COR-L47 (cell line): Measurements from ENCODE around the gene AKAP6.
"Not testable (repeated sequence)": the region's sequence is repeated elsewhere in the genome, so short reads cannot be mapped to it uniquely, and the experiment has no call there.

ENCODE experiments used
- DNase-seq: peaks from one replicate; lab custom pipeline; 2025; lab: John Stamatoyannopoulos, UW

AKAP6 gene

DNA sequence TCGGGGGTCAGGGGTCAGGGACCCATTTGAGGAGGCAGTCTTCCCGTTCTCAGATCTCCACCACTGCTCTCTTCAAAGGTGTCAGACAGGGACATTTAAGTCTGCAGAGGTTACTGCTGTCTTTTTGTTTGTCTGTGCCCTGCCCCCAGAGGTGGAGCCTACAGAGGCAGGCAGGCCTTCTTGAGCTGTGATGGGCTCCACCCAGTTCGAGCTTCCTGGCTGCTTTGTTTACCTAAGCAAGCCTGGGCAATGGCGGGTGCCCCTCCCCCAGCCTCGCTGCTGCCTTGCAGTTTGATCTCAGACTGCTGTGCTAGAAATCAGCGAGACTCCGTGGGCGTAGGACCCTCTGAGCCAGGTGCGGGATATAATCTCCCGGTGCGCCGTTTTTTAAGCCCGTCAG lies 254.3 kb downstream of the AKAP6 start:
- not testable (repeated sequence) for DNase-seq

DNA sequence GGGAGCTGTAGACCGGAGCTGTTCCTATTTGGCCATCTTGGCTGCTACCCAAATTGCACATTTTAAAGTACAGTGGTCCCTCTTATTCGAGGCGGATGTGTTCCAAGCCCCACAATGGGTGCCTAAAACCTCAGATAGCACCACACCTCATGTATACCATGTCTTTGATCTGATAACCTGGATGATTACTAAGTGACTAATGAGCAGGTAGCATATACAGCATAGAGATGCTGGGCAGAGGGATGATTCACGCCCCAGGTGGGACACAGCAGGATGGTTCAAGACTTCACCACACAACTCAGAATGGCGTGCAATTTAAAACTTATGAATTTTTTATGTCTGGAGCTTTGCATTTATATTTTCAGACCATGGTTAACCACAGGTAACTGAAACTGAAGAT lies 255.0 kb downstream of the AKAP6 start:
- DNase-seq, result no peak

DNA sequence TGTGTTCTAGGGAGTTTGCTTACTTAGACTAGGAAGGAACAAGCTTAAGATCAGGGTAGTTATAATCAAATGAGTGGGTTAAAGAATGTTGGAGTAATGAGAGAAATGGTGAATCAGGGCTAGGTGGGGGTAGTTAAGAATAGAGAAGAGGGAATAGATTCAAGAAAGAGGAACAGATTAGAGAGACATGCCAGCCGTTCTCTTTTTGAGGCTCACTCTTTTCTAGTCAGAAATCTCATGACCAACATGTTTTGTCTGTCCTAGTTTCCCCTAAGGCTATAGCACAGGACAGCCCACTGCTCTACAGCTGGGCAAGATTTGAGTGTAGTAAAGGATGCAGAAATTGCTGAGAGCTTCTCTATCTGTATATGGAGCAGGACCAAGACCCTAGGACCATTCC lies 258.4 kb downstream of the AKAP6 start:
- no peak for DNase-seq

DNA sequence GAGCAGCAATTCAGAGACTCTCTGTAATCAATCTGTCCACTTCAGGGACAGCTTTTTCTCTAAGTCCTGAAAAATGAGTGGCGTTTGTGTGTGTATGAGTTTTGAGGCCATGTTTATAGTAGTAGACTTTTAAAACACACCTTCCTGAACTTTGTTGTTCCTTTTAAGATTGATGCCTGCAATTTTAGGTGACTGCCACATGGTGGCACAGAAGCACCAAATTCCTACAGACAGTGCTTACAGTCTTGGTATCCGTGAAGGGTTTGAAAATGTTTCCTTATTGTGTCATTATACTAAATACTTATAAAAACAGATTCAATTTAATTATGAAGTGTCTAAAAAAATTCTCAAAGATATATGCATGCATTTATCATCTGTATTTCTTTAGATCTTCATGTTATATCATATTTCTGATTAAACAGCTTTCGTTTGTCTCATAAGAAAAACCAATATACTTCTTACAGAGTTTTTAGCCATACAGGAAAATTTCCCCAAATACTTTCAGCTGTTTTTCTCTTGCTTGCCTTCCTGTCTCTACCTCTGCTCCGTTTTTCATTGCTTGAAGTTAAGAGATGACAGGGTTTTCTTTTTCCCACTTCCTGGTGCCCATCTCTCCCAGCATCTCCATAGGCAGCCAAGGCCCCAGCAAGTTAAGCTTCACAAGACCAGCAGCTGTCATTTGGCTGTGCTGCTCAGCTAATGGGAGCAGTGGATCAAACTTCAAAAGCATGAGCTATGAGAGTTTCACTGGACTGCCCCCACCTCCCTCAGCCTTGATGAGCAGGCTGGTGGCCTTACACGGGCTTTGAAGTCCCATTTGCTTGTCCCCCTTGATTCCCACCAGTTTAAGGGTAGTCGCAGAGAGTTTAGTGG lies 259.6 kb downstream of the AKAP6 start:
- DNase-seq, result no peak

DNA sequence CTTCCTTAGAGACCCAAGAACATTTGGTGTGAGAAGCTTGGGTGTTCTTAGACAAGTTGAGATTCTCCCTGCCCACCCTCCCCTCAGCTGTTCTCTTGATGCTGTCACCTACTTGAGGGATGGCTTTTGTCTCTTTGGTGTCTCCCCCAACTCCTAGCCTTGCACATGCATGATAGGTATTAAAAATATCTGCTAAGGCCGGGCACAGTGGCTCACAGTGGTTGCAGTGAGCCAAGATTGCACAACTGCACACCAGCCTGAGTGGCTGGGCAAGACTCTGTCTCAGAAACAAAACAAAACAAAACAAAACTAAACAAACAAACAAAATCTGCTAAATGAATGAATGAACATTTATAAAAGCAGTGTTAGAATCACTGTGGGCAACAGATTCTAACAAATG lies 261.1 kb downstream of the AKAP6 start:
- DNase-seq, result no peak

DNA sequence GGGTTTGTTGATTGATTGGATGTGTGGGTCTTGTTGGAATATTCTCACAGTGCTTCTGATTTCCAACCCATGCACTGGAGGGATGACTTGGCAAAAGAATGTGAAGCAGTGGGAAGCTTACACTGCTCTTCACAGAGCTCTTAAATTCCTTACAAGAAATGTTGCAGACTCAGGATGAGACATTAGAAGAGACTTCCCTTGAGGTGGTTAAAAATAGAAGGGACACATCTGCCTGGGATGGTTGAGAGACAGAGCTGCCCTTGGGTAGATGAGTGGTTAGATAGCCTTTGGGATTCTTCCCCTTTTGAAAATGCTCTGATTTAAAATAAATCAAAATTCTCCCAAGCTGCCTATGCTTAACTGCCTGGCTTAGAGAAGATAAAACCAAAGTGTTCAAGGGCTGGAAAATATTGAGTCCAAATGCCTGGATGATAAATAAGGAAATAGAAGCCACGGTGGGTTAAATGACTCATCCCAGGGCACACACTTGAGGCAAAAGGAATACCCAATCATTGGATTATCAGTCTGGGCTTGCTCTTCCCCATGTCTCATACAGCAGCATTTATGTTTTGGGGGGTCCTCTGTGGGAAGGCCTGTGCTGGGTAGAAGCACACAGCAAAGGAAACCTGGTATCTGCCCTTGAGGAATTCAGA lies 264.3 kb downstream of the AKAP6 start:
- no peak for DNase-seq

DNA sequence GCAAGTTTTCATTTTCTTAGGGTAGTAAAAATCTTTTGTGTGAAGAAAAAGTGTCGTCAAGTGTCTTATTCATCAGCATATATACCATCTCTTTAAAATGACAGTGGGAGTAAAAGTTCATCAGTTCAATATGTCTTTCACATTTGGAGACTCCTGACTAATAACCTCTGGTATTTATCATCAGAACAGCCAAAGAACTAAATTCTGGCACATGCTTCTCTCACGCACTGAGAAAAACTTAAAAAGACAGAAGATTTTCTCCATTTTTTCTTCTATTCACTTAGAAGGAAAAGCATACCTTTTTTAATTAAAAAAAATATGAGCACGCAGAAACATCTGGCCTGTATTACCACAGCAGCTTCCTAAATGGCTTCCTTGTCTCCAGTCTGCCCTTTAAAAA lies 265.7 kb downstream of the AKAP6 start:
- DNase-seq, result no peak

DNA sequence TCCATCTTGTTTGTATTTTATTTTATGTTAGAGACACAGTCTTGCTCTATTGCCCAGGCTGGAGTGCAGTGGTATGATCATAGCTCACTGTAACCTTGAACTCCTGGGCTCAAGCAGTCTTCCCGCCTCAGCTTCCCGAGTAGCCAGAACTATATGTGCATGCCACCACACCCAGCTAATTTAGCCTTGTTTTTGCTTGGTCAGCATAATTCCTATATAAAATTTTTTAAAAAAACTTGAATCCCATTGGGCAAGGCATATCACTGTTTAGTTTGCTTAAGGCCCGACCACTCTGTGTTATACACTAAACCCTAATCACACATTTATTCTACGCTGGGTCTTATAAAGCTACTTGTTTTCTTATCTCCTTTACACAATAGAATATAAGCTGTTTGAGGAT lies 266.4 kb downstream of the AKAP6 start:
- DNase-seq, result no peak

DNA sequence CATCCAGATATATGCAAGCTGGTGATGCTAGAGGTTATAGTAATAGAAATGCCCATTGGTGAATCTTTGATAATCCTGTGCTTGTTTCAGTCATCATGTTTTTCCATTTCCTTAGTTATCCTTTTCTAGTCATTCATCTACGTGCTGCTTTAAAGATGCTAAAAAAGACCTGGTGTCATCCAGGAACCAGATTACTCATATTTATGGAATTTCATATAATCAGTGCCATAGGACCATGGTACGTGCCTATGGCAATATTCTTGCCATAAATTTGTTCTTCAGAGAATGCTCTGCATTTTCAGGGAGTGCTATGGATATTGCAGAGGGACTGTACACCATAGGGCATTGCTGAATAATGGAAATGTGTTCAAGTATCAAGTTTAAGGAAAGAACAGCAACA lies 267.3 kb downstream of the AKAP6 start:
- no peak for DNase-seq

DNA sequence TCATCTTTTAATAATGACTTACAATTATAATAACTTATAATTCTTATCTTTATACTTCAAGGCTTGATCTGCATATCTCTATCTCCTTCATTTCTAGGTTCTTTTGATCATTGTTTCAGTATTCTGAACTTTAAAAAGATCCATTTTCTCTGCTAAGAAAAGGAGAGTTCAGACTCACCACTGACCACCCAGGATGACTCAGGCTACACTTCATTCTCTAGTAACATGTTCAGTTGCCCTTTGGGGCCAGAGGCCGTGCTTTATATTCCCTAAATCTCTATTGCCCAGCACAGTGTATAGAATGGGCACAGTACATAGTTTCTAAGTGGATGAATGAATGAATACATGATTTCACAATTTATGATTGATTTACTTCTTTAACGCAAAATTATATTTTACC lies 268.7 kb downstream of the AKAP6 start:
- no peak for DNase-seq

DNA sequence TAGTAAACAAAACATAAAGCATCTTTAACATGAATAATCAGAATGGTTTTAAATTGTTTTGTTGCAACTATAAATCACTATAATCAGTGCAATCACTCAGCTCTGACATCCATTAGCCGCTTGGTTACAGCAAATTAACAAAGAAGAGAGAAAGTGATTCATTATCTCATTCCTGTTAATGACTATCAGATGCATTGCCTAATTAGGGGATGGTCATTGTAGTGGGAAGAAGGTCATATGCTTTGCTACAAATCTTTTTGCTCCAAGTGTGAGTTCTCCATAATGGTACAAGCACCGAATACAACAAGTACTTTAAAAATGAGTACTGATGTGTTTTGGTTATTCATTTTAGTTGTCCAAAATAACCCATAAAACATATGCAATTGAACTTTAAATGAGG lies 272.0 kb downstream of the AKAP6 start:
- no peak for DNase-seq

DNA sequence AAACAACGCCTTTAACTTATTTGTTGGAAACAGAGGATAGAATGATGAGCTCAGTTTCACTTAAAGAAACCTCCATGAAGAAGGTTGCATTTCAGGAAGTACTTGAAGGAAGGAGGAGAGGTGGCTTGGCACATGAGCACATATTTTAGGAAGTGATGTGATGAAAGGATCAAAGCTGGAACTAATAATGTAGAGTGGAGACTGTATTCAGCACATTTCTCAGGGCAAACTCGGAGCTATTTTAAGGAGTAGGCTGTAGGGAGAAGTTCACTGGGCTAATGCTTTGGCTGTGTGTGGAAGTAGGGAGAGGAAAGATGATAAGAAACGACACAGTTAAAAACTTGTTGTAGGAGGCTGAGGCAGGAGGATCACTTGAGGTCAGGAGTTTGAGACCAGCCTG lies 272.8 kb downstream of the AKAP6 start:
- no peak for DNase-seq

DNA sequence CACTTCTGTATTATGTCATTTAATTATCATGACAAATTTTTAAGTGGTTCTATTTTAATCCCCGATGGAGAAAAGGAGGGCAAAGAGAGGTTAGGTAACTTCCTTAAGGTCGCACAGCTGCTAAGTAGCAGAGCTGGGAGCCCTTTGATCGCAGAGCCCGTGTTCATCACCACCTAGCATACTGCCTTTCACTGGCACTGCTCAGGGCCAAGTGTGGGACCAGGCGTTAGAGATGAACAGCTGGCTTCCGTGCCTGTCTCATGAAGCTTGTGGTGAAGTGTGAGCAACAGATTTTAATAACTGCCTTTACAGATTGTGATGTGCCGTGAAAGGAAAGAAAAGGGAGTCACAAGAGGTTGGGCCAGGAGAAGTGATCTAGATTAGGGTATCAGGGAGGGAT lies 273.6 kb downstream of the AKAP6 start:
- DNase-seq, result no peak

DNA sequence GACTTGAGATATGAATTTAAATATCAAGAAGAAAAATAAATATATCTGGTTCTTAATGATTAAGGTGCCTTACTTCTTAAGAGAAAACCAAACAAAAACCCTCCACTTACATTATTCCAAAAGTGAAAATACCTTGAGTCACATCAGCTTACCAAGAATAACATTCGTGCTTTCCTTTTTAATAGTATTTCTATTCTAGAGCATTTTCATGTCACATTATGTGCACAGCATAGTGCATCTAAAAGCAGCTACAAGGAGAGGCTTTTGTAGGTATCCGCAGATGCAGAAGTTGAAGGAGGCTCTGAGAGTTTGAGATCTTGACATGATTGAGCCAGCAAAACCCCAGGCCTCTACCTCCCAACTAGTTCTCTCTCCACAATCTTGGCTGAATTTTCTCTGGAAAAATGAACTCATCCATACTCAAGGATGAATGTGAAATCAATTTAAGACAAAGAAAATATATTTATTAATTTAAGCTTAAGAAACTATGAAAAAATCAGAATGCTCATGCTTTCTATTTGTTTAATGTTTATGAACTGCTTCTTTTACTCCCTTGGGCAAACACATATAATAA lies 275.0 kb downstream of the AKAP6 start:
- no peak for DNase-seq

DNA sequence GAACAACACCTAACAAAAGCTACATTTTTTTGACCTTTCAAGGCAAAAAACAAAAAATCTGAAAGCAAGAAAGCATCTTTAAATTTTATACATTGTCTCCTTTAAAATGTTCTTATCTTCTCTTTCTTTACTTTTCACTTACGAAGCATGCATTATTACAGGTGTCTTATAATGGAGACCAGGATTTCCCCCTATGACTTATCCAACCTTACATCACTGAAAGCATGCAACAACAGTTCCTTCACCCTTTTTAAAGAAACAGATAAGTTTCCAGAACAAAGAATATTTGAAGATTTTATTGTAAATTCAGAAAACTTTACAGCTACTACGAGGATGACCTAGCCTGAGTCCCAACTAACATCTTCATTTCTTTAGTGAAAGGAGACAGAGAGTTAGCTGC lies 277.2 kb downstream of the AKAP6 start:
- DNase-seq, result no peak

DNA sequence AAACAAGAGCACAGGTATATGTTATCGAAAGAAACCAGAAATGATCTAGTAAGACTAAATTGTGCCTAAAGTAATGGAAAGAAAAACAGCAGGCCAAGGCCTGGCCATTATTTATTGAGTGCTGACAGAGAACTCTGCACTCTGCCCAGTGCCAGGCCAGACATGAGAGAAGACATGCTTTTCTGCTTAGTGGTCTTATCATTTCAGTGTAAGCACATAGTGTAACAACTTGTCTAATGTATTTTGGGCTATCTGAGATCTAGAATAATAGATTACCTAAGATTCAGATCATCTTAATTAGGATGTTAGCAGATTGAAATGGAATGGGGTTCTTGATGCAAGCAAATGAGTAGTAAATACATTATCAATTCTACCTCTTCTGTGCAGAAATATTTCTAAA lies 278.3 kb downstream of the AKAP6 start:
- DNase-seq, result no peak

DNA sequence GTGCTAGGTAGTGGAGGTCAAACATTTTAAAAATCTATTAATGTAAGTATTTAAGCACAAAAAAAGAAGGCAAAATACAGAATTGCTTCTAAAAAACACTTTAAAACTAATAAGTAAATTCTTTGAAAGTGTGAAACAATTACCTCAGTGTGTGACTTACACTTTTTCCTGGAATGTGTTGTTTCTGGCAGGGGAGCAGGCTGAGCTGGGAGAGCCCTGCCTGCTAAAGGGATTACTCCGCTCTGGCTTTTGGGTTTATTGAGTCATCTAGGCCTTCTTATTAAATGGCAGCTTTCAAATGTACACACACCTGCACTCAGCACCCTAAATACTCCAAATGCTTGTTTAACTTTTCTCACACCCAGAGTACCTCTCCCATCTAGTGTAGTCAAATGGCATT lies 279.8 kb downstream of the AKAP6 start:
- no peak for DNase-seq

DNA sequence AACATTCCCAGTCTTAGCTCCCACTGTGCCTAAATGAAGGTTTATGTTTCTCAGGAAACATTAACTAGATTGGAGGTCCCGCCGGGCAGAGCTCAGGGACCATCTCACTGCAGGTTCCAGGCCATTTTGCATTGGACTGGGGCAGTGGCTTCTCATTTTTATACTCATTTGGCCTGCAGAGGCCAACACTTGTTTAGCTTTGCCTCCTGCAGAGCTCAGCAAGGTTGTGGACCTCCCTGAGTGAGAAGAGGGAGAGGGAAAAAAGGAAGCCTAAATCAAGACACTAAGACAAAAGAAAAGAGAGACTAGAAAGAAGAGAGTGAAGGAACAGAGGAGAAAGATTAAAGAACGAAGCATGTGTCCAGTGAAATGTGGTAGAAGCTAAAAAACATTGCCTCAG lies 280.3 kb downstream of the AKAP6 start:
- DNase-seq, result no peak

DNA sequence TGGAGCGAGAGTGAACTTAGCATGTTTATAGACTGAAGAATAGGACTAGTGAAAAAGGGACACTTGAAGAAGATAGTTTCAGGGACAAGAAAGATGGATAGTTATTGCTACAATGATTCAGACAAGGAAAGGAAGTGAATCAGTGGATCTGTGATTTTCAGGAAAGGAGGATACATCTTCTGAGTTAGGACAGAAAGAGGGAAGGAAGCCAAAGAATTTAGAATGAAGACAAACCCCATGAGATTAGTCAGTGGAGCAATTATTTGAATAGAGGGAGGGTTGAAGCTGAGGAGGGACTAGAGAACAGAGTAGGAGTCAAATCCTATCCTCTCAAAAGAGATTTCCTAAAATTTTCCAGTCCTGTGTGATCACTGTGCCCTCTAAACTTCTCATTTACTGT lies 282.7 kb downstream of the AKAP6 start:
- no peak for DNase-seq

DNA sequence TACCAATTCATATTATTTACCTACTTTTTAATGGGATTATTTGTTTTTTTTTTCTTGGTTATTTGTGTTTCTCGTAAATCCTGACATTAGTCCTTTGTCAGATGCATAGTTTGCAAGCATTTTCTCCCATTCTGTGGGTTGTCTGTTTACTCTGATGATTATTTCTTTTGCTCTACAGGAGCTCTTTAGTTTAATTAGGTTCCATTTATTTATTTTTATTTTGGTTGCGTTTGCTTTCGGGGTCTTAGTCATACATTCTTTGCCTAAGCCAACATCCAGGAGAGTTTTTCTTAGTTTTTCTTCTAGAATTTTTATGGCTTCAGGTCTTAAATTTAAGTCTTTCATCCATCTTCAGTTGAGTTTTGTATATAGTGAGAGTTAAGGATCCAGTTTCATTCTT lies 289.9 kb downstream of the AKAP6 start:
- no peak for DNase-seq

DNA sequence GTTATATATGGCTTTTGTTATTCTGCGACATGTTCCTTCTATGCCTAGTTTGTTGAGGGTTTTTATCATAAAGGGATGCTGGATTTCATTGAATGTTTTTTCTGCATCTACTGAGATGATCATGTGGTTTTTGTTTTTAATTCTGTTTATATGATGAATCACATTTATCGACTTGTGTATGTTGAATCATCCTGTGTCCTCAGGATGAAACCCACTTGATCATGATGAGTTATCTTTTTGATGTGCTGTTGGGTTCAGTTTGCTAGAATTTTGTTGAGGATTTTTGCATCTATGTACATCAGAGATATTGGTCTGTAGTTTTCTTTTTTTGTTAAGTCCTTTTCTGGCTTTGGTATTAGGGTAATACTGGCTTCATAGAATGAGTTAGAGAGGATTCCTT lies 291.2 kb downstream of the AKAP6 start:
- no peak for DNase-seq

DNA sequence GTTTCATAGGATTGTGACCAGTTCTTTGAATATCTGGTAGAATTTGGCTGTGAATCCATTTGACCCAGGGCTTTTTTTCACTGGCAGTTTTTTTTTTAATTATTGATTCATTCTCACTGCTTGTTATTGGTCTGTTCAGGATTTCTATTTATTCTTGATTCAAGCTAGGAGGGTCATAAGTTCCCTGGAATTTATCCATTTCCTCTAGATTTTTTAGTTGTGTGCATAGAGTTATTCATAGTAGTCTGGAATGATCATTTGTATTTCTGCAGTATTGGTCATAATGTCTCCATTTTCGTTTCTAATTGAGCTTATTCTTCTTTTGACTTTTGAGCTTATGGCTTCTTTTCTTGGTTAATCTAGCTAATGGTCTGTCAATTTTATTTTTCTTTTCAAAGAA lies 291.6 kb downstream of the AKAP6 start:
- no peak for DNase-seq

DNA sequence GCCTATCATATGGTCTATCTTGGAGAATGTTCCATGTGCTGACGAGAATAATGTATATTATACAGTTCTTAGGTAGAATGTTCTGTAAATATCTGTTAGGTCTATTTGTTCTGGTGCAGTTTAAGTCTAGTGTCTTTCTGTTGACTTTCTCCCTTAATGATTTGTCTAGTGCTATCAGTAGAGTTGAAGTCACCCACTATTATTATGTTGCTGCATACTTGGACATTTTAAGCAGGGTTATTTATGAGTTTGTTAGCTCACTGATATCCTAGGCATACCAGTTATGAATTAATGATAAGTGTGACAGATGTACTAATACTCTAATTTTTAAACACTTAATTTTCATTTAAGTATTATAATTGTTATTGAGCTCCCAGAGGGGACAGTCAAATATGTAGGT lies 292.5 kb downstream of the AKAP6 start:
- DNase-seq, result no peak

DNA sequence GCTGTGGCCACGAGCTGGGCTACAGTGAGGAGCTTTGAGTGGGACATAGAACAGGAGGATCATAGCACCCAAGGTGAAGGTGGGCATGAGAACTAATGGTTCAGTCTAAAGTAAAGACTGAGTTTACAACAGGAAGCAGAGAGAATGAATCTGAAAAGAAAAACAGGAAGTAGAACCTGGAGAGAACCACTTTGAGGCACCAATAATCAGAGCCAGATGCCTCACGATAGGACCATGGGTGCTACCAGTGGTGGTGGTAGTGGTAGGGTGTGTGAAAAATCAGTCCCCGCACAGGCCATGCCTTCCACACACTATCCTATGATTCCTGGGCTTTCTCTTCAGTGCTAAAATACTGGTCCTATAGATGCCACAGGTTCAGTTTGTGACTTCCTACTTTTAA lies 293.6 kb downstream of the AKAP6 start:
- DNase-seq, result no peak
